GM13976 (cell line): ENCODE data around the gene LHX6.

ENCODE experiments used
- DNase-seq: peaks from one replicate; pipeline ENCODE4 v3.0.0; 2012; ENCODE audit warnings: low spot score
- CTCF ChIP-seq: IDR thresholded peaks from 2 replicates; pipeline ENCODE4 v1.5.1; 2012; ENCODE audit warnings: borderline replicate concordance, mild to moderate bottlenecking; ENCODE audit not compliant: insufficient read depth; ENCODE audit errors: extremely low read depth, missing control alignments, control extremely low read depth
- in situ Hi-C: fragments of 300-500 bp; cut with MboI; formaldehyde crosslinking; loops from one replicate; pipeline ENCODE4 v1.12.0; 2022; ENCODE audit warnings: low sequenced_read_pairs, mixed read lengths, inconsistent platforms; ENCODE audit not compliant: unreplicated experiment

LHX6 gene

GRCh38 chr9:122264360-122265148 lies 35.8 kb upstream of the LHX6 start, which contains the start of the genes MRRF and RBM18:
Gene MRRF, plus strand, starts transcription at chr9:122264882. Its CDS starts 6,010 bp downstream, at chr9:122270892.
Gene RBM18, minus strand, starts transcription at chr9:122264840. Its CDS starts 3,348 bp downstream, at chr9:122261492.
- peak; percentile 94 for DNase-seq
- TF ChIP-seq CTCF: no peak
- in situ Hi-C loops: no loop called here

GRCh38 chr9:122263699-122264349 lies 35.1 kb upstream of the LHX6 start:
- DNase-seq: peak; percentile 18
- no peak for TF ChIP-seq CTCF

GRCh38 chr9:122262073-122262472 lies 33.3 kb upstream of the LHX6 start:
- in situ Hi-C loops: no loop called here
- no peak for DNase-seq
- TF ChIP-seq CTCF: no peak

More at GRCh38 chr9:122263699-122264349, 35.1 kb upstream of the LHX6 start:
- in situ Hi-C loops: no loop called here

- no peak for TF ChIP-seq CTCF
- DNase-seq: no peak
Observed at GRCh38 chr9:122261469-122261881, 32.7 kb upstream of the LHX6 start.

GRCh38 chr9:122258886-122259415 lies 30.2 kb upstream of the LHX6 start:
- in situ Hi-C loops: no loop called here
- TF ChIP-seq CTCF: no peak
- DNase-seq: no peak

More at GRCh38 chr9:122261469-122261881, 32.7 kb upstream of the LHX6 start:
- in situ Hi-C loops: no loop called here

GRCh38 chr9:122256206-122256605 lies 27.4 kb upstream of the LHX6 start:
- no peak for DNase-seq
- no peak for TF ChIP-seq CTCF
- in situ Hi-C loops: no loop called here
